Keratinocyte (primary cell): ENCODE measurements around the gene PAX5.

Experiments
- EZH2 ChIP-seq: IDR thresholded peaks from one replicate; pipeline ENCODE4 v1.6.1; 2012; ENCODE audit warnings: inconsistent platforms, mild to moderate bottlenecking, low read length, moderate library complexity
- TF ChIP-seq, protein P1 (sequence below), 3 experiments: IDR thresholded peaks in 1 of 3; conservative IDR thresholded peaks in 1 of 3; optimal IDR thresholded peaks in 1 of 3; 2 replicates in 2 of 3; 3 replicates in 1 of 3; pipeline versions ENCODE3 to v1.5.1; 2011; ENCODE audit warnings: low read length in 3 of 3, mild to moderate bottlenecking in 3 of 3, moderate library complexity in 2 of 3, control low read depth in 1 of 3, inconsistent platforms in 1 of 3; ENCODE audit not compliant: insufficient read depth in 2 of 3; ENCODE audit errors: extremely low read depth in 1 of 3

DNA sequence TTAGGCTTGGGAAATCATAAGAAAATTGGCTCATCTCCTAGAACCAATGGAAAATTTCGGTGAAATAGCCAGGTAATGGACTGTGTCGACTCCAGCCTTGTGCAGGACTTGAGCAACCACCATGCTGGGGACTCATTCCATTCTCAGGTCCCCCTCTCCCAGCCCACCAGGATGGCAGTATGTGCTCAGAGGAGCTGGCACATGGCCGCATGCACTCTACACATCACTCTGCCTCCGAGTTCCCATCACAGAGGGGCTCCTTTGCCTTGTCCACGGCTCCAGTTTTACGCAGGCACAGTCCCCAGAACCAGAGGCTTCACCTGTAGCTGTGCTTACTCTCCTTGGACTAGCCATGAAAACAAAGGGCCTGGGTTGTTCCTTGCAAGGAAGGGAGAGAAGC is 149.3 kb downstream of the PAX5 start:
- TF ChIP-seq, protein P1, sequence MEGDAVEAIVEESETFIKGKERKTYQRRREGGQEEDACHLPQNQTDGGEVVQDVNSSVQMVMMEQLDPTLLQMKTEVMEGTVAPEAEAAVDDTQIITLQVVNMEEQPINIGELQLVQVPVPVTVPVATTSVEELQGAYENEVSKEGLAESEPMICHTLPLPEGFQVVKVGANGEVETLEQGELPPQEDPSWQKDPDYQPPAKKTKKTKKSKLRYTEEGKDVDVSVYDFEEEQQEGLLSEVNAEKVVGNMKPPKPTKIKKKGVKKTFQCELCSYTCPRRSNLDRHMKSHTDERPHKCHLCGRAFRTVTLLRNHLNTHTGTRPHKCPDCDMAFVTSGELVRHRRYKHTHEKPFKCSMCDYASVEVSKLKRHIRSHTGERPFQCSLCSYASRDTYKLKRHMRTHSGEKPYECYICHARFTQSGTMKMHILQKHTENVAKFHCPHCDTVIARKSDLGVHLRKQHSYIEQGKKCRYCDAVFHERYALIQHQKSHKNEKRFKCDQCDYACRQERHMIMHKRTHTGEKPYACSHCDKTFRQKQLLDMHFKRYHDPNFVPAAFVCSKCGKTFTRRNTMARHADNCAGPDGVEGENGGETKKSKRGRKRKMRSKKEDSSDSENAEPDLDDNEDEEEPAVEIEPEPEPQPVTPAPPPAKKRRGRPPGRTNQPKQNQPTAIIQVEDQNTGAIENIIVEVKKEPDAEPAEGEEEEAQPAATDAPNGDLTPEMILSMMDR (optimal IDR thresholded peaks at IDR 0.05 in 1 of 3, IDR thresholded peaks at IDR 0.05 in 1 of 3, conservative IDR thresholded peaks at IDR 0.05 in 1 of 3; ENCODE audit: extremely low read depth in 1 of 3, insufficient read depth in 2 of 3, low read length in 3 of 3) = no peak
- TF ChIP-seq EZH2 = no peak
